ENCODE measurements around the gene LIN7A. TPM values are rescaled to one million over a fixed set of nuclear protein-coding genes. Genes with fewer than 3 reads are reported as not detected.

Gene LIN7A
- total RNA-seq, 2 donors from 2014 or later = 0.21 to 0.22 TPM

- no peaks in the 10 kb centered on the region for H3K9me3 ChIP-seq (ENCODE audit: control insufficient read depth, low read length, poor library complexity, severe bottlenecking)
- no peaks in the 10 kb centered on the region for H3K27me3 Mint-ChIP-seq
- H3K27ac Mint-ChIP-seq = no peak overlapping the region
- no peaks in the 10 kb centered on the region for H3K36me3 Mint-ChIP-seq (ENCODE audit: low read depth)
- DNase-seq = no peak
- no peak overlapping the region for H3K4me3 Mint-ChIP-seq
- ATAC-seq = no peak
- H3K4me1 Mint-ChIP-seq = no peaks in the 10 kb centered on the region
Observed at GRCh38 chr12:80837342-80837978, 100.3 kb downstream of the LIN7A start.

GRCh38 chr12:80834724-80835123 is 103.0 kb downstream of the LIN7A start:
- no peak for DNase-seq
- Mint-ChIP-seq H3K4me3 (no peak overlapping the region), H3K36me3 (ENCODE audit: low read depth) (no peaks in the 10 kb centered on the region), H3K27ac (no peak overlapping the region), H3K4me1 (no peaks in the 10 kb centered on the region), H3K27me3 (no peaks in the 10 kb centered on the region)
- ATAC-seq = no peak
- H3K9me3 ChIP-seq (ENCODE audit: control insufficient read depth, low read length, poor library complexity, severe bottlenecking) = no peaks in the 10 kb centered on the region

- no peak for ATAC-seq
- no peak for DNase-seq
- no peaks in the 10 kb centered on the region for H3K27me3 Mint-ChIP-seq
- H3K27ac Mint-ChIP-seq = no peak overlapping the region
- no peaks in the 10 kb centered on the region for H3K9me3 ChIP-seq (ENCODE audit: control insufficient read depth, low read length, poor library complexity, severe bottlenecking)
- H3K4me1 Mint-ChIP-seq = no peaks in the 10 kb centered on the region
- no peak overlapping the region for H3K4me3 Mint-ChIP-seq
- H3K36me3 Mint-ChIP-seq (ENCODE audit: low read depth) = no peaks in the 10 kb centered on the region
Observed at GRCh38 chr12:80830533-80831088, 107.1 kb downstream of the LIN7A start.

- no peak for DNase-seq
- no peaks in the 10 kb centered on the region for H3K4me1 Mint-ChIP-seq
- H3K27ac Mint-ChIP-seq = no peak overlapping the region
- ATAC-seq = no peak
- no peak overlapping the region for H3K4me3 Mint-ChIP-seq
- H3K36me3 Mint-ChIP-seq (ENCODE audit: low read depth) = no peaks in the 10 kb centered on the region
- H3K27me3 Mint-ChIP-seq = no peaks in the 10 kb centered on the region
- no peaks in the 10 kb centered on the region for H3K9me3 ChIP-seq (ENCODE audit: control insufficient read depth, low read length, poor library complexity, severe bottlenecking)
Observed at GRCh38 chr12:80829767-80830166, 108.0 kb downstream of the LIN7A start.

GRCh38 chr12:80825506-80825905 is 112.2 kb downstream of the LIN7A start:
- no peak for ATAC-seq
- Mint-ChIP-seq H3K36me3 (ENCODE audit: low read depth) (no peaks in the 10 kb centered on the region), H3K27ac (no peak overlapping the region)

GRCh38 chr12:80823393-80823792 is 114.3 kb downstream of the LIN7A start:
- H3K27me3 Mint-ChIP-seq = no peaks in the 10 kb centered on the region
- H3K4me3 Mint-ChIP-seq = no peak overlapping the region
- no peaks in the 10 kb centered on the region for H3K36me3 Mint-ChIP-seq (ENCODE audit: low read depth)
- no peak for DNase-seq
- H3K27ac Mint-ChIP-seq = no peak overlapping the region
- ATAC-seq = no peak
- no peaks in the 10 kb centered on the region for H3K4me1 Mint-ChIP-seq
- H3K9me3 ChIP-seq (ENCODE audit: control insufficient read depth, low read length, poor library complexity, severe bottlenecking) = no peaks in the 10 kb centered on the region

More at GRCh38 chr12:80825506-80825905, 112.2 kb downstream of the LIN7A start:
- no peak for DNase-seq
- Mint-ChIP-seq H3K4me1 (no peaks in the 10 kb centered on the region), H3K27me3 (no peaks in the 10 kb centered on the region), H3K4me3 (no peak overlapping the region)
- H3K9me3 ChIP-seq (ENCODE audit: control insufficient read depth, low read length, poor library complexity, severe bottlenecking) = no peaks in the 10 kb centered on the region

- ATAC-seq (no peak), DNase-seq (no peak)
- no peaks in the 10 kb centered on the region for H3K36me3 Mint-ChIP-seq (ENCODE audit: low read depth)
- no peak overlapping the region for H3K4me3 Mint-ChIP-seq
- H3K27me3 Mint-ChIP-seq = no peaks in the 10 kb centered on the region
- no peaks in the 10 kb centered on the region for H3K4me1 Mint-ChIP-seq
- H3K9me3 ChIP-seq (ENCODE audit: control insufficient read depth, low read length, poor library complexity, severe bottlenecking) = no peaks in the 10 kb centered on the region
- no peak overlapping the region for H3K27ac Mint-ChIP-seq
Observed at GRCh38 chr12:80821513-80822000, 116.2 kb downstream of the LIN7A start.

GRCh38 chr12:80818878-80819277 is 118.9 kb downstream of the LIN7A start:
- no peak overlapping the region for H3K4me3 Mint-ChIP-seq
- H3K36me3 Mint-ChIP-seq (ENCODE audit: low read depth) = no peaks in the 10 kb centered on the region
- ATAC-seq (no peak), DNase-seq (no peak)
- H3K27ac Mint-ChIP-seq = no peak overlapping the region
- no peaks in the 10 kb centered on the region for H3K4me1 Mint-ChIP-seq
- no peaks in the 10 kb centered on the region for H3K9me3 ChIP-seq (ENCODE audit: control insufficient read depth, low read length, poor library complexity, severe bottlenecking)
- no peaks in the 10 kb centered on the region for H3K27me3 Mint-ChIP-seq

GRCh38 chr12:80815351-80815750 is 122.4 kb downstream of the LIN7A start:
- Mint-ChIP-seq H3K27ac (no peak overlapping the region), H3K36me3 (ENCODE audit: low read depth) (no peaks in the 10 kb centered on the region), H3K27me3 (no peaks in the 10 kb centered on the region), H3K4me1 (no peaks in the 10 kb centered on the region), H3K4me3 (no peak overlapping the region)
- no peak for DNase-seq
- no peaks in the 10 kb centered on the region for H3K9me3 ChIP-seq (ENCODE audit: control insufficient read depth, low read length, poor library complexity, severe bottlenecking)
- ATAC-seq = no peak

GRCh38 chr12:80814453-80814852 is 123.3 kb downstream of the LIN7A start:
- Mint-ChIP-seq H3K36me3 (ENCODE audit: low read depth) (no peaks in the 10 kb centered on the region), H3K27ac (no peak overlapping the region), H3K4me3 (no peak overlapping the region), H3K4me1 (no peaks in the 10 kb centered on the region), H3K27me3 (no peaks in the 10 kb centered on the region)
- ATAC-seq (no peak), DNase-seq (no peak)
- no peaks in the 10 kb centered on the region for H3K9me3 ChIP-seq (ENCODE audit: control insufficient read depth, low read length, poor library complexity, severe bottlenecking)

- Mint-ChIP-seq H3K27ac (no peak overlapping the region), H3K4me3 (no peak overlapping the region), H3K4me1 (no peaks in the 10 kb centered on the region), H3K36me3 (ENCODE audit: low read depth) (no peaks in the 10 kb centered on the region), H3K27me3 (no peaks in the 10 kb centered on the region)
- no peaks in the 10 kb centered on the region for H3K9me3 ChIP-seq (ENCODE audit: control insufficient read depth, low read length, poor library complexity, severe bottlenecking)
- ATAC-seq (no peak), DNase-seq (no peak)
Observed at GRCh38 chr12:80813820-80814219, 123.9 kb downstream of the LIN7A start.

- Mint-ChIP-seq H3K27ac (no peak overlapping the region), H3K4me1 (no peaks in the 10 kb centered on the region), H3K4me3 (no peak overlapping the region), H3K27me3 (no peaks in the 10 kb centered on the region), H3K36me3 (ENCODE audit: low read depth) (no peaks in the 10 kb centered on the region)
- DNase-seq (no peak), ATAC-seq (no peak)
- no peaks in the 10 kb centered on the region for H3K9me3 ChIP-seq (ENCODE audit: control insufficient read depth, low read length, poor library complexity, severe bottlenecking)
Observed at GRCh38 chr12:80811957-80812708, 125.6 kb downstream of the LIN7A start.

GRCh38 chr12:80810874-80811273 is 126.9 kb downstream of the LIN7A start:
- no peak for DNase-seq
- no peaks in the 10 kb centered on the region for H3K4me1 Mint-ChIP-seq
- no peak for ATAC-seq
- H3K27ac Mint-ChIP-seq = no peak overlapping the region
- H3K4me3 Mint-ChIP-seq = no peak overlapping the region
- no peaks in the 10 kb centered on the region for H3K9me3 ChIP-seq (ENCODE audit: control insufficient read depth, low read length, poor library complexity, severe bottlenecking)
- H3K36me3 Mint-ChIP-seq (ENCODE audit: low read depth) = no peaks in the 10 kb centered on the region
- H3K27me3 Mint-ChIP-seq = no peaks in the 10 kb centered on the region
